Epidermal melanocyte (primary cell): Measurements from ENCODE around the gene INSC.

Source experiments
- DNase-seq: peaks from one replicate; pipeline ENCODE4 v3.0.0; 2011; ENCODE audit warnings: low spot score; ENCODE audit not compliant: insufficient read length

The INSC gene

DNA sequence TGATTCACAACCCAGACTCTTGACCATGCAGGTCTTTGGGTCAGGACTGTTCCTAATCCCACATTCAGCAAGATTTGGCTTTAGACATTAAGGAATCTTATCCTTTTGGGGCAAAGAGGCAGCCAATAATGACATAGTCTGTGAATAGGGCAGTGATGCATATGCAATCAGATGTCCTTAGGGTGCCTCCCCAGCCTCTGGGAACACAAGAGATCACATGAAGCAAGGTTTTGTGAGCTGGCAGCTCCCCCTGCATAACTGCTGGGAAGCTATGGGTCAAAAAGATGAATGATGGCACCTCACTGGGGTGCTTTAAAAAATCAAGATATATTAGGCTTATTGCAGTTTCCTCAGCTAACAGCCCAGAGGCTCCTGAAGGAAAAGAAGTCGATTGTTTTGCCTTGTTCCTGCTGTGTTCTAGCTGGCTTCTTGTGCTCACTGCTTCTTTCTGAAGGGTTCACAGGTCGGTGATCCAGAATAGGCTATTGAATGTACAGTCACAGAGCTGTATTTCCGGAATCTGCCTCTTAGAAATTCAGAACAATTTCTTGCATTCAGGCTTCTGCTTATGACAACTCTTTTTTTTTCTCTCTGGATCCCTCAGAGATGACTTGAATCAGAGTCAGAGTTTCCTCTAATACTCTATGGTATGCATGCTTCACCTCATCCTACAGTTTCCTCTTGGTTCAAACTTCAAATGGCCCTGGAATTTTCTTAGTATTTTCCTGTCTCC, 31.7 kb downstream of the INSC start:
- no peak for DNase-seq

DNA sequence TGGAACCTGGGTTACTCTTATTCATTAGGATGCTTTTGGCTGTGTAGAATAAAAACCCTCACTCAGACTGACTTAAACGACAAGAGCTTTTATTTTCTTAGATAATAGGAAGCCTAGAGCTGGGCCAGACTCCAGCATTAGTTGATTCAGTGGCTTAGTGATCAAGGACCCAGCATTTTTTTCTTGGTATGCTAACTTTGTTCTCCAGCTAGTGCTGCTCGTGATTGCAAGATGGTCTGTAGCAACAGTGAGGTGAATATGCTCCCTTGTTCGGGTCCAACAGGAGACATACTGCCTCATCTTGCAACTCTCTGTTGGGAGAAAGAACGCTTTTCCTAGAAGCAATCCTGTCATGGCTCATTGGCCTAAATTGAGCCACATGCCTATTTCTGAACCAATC, 33.4 kb downstream of the INSC start:
- no peak for DNase-seq

DNA sequence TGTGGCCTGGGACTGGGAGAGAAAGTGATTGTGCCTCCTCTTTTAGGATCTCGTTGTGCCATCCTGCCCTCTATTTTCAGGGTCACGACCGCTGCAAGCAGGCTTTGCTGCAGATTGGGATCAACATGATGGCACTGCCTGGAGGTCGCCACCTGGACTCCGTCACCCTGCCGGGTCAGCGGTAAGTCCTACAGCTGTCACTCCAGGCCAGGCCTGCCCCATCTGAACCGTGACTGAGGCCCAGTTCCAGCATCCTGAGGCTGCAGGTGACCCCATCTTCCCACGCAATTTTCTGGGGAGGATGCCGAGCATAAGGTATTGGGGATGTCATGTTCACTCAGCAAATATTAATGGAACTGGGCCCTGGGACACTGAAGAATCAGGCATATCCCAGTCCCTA, 34.3 kb downstream of the INSC start:
- no peak for DNase-seq

DNA sequence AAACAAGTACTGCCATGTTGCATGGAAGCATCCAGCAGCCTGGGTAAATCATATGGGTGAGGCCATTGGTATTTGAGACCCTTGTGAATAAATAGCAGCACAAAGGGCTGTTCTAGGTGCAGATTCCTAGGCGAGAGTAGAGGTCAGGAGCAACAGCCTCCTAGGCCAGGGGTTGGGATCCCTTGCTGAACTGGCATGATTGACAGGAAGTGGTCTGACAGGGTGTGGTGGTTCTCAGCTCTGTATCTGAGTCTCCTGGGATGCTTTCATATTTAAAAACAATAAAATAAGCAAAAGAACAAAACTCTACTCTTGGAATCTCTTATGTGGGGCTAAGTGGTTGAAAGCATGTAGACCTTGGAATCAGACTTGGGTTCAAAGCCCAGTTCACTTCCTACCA, 35.8 kb downstream of the INSC start:
- no peak for DNase-seq

DNA sequence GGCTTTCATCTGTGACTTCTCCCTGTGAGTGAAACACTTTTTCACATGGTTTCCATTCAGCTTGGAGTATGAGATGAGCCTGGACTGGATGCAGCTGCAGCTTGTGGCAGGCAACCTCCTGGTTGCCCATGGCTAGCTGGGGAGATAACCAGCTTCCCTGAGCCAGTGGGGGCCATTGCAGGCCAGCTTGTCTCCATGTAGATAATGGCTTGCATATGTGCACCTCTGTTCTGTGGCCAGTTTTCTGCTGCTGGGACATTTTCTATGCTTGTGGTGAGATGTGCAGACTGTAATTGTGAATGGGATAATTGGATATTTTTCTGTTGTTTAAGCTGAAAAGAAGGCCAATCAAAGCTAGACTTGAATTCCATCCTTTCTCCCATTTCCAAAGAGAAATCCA, 38.5 kb downstream of the INSC start:
- no peak for DNase-seq

DNA sequence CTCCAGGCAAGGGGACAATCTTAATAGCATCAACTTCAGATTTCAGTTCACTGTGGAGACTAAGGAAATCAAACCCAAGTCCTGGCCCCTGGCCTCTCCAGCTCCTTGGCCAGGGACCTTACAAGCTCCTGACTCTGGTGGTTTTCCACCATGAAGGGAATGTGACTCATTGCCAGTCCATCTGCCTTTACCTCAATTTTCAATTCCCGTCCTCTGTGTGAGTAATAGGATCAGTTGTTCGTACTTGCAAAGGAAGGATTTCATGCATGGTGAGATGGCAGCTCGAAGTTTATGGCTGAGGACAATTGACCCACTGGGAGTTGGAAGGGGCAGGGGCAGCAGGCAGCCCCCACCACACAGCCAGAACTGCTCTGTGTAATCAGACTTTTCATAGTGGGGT, 42.5 kb downstream of the INSC start:
- no peak for DNase-seq

DNA sequence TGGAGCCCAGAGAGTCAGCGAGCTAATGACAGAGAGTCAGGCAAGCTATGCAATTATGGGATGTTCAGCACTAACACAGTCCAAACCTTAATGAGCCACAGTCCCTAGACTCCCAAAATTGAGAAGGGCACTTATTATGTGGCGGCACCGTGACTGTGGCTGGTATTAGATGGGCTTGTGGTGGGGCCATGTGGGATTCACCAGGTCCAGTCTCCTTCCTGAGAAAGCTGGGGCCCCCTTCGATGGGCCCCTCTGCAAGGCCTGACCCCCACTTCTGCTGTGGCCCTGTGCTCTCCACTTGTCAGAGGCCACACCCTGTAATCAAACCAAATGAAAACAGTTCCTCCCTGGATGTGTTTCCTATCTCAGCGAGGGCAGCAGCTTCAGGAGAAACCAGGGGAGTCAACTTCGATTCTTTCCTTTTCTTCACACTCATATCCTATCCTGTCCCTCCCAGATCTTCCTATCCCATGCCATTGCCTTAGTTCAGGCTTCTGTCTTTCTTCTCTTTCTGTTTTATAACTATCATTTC, 42.9 kb downstream of the INSC start:
- DNase-seq, result no peak

DNA sequence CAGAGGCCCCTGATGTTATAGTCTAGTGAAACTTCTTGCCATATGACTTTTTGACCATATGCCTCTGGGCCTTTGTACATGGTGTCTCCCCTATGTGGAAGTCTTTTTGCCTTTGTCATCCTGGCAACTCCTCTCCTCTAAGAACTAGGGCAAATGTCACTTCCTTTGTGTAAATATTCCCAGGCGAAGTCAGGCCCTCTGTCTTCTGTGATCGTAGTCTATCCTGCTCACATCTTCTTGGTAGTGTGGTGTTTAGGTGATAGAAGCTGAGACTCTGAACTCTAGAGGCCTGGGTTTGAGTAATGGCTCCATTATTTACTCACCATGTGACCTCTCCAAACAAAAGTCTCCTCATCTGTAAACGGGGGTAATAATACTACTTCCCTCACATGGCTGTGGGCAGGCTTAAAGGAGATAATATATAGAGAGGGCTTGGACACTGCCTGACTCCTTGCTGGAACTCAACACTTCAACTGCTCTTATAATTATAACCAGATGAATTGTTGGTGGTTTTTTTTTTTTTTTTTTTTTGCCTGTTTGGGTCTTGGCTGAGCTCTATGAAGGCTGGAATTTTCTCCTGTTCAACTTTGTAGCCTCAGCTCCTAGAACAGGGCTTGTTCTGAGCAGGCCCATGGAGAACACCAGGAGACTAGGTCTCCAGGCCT, 43.8 kb downstream of the INSC start:
- peak; percentile 48 for DNase-seq

DNA sequence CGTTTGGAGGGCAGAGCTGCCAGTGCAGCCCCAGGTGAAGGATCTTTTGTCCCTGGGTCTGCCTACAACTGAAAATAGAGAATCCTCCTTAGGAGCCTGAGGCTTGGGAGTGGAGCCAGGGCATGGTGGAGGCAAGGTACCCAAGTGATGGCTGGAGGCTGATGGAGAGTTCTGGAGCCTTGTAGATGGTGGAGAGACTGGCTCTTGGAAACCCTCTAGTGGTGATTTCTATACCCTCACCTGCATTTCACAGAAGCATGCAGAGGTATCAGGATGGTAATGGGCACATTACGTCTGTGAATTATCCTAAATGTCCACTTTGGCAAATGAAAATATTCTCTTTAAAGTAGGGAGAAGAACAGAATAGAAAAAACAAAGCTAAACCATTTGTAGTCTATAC, 44.4 kb downstream of the INSC start:
- DNase-seq, result no peak

DNA sequence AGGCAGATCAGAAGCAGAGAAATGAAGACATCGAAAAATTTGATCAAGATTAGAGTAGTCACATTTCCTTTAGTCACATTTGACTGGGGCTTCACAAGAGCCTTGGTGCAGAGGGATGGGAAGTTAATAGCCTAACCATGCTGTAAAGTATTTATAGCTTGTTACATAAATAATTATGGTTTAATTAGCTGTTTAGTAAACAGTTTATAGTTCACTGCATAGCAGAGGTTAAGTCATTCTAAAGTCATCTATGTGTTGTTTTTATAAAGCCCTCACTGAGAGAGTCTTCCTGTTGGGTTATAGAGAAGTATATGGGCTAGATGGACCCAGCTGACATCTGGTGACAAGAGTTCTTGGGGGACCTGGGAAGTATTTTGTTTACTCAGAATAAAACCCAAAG, 47.1 kb downstream of the INSC start:
- no peak for DNase-seq

DNA sequence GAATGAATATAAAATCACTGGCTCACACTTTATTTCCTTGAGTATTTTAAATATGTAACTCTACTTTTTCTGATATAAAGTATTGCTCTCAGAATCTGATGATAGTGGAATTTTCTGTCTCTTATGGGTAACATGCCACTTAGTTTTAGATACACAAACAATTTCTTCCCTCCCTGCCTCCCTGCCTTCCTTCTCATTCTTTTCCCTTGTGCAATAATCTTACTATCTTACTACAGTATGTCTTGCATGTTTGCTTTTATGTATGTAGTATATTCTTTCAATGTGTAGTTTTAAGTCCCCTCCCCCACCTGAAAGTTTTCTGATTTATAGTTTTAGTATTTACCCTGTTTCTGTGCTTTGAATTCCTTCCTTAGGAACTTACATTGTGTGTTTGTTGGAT, 48.4 kb downstream of the INSC start:
- no peak for DNase-seq

DNA sequence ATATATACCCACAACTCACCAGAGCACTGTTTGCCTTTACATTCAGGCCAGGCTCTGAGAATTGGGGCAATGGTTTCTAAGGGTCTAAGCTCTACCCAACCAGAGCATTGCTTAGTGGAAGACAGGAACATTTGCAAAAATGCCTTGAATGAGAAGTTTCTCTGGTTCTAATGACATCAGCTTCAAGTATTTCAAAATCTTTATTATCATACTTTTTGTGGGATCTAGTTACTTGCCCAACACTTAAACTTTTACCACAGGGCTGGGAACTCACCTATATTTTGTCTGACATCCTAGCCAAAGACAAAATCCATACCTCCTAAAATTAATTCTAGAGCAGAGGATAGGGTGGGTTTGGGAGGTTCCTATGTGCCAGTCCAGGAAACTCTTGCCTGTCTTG, 51.5 kb downstream of the INSC start:
- DNase-seq, result no peak

DNA sequence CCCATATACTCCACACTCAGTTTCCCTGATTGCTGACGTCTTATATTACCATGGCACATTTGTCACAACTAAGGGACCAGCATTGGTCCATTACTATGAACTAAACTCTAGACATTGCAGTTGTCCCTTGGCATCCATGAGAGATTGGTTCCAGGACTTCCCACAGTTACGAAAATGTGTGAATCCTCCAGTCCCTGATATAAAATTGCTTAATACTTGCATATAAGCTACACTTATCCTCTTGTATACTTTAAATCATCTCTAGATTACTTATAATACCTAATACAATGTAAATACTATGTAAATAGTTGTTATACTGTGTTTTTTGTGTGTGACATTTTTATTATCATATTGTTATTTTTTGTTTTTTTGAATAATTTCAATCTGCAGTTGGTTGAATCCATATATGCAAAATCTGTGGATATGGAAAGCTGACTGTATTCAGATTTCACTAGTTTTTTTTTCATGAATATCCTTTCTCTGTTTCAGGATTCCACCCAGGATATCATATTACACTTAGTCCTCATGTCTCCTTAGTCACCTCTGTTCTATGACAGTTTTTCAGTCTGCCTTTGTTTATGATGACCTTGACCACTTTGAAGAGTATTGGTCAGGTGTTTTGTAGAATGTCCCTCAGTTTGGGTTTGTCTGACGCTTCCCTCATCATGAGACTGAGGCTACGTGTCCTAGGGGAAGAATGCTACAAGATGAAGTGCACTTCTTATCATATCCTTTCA, 55.3 kb downstream of the INSC start:
- DNase-seq, result no peak

DNA sequence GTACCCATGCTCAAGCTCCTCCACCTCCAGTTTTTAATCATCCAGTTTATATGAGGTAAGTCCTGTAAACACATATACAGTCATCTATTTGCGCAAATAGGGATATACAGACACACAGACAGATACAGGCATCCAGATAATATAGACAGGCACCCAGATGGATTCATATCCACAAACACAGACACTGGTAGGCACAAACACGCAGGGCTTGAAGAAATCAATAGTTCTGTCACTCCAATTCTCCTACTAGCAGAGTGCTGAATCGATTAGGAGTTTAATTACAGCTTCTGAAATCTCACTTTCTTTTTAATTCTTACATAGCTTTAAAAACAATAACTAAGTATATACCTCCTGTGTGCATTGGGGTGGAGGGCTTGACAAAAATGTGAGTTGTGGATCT, 56.0 kb downstream of the INSC start:
- no peak for DNase-seq

DNA sequence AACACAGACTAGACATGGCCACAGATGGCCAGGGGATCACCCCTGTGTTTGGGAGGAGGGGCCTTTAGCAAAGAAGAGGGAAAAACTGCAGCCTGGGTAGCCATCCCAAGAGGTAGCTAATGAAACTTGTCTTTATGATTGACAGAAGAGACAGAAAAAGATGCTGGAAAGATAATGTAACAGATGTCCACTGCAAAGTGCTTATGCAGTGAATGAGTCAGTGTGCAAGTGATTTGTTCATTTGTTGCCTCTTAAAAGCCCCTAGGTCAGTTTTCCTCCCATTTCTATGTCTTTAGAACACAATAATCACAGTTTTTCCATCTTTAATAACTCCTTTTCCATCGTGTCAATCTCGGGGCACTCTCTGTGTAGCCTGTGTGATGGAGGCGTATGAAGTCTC, 57.2 kb downstream of the INSC start:
- DNase-seq, result no peak

DNA sequence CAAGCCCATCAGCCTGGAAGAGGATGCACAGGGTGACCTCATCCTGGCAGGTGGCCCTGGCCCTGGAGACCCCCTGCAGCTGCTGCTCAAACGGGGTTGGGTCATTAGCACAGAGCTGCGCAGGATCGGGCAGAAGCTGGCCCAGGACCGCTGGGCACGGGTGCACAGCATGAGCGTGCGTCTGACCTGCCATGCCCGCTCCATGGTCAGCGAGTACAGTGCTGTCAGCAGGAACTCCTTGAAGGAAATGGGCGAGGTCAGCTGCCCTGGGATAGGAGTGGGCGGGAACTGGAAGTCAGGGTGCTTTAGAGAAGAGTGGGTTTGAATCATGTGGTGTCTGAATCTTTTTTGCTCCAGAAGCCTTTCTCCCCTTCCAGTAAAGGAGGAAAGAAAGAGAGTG, 61.1 kb downstream of the INSC start:
- DNase-seq, result no peak

DNA sequence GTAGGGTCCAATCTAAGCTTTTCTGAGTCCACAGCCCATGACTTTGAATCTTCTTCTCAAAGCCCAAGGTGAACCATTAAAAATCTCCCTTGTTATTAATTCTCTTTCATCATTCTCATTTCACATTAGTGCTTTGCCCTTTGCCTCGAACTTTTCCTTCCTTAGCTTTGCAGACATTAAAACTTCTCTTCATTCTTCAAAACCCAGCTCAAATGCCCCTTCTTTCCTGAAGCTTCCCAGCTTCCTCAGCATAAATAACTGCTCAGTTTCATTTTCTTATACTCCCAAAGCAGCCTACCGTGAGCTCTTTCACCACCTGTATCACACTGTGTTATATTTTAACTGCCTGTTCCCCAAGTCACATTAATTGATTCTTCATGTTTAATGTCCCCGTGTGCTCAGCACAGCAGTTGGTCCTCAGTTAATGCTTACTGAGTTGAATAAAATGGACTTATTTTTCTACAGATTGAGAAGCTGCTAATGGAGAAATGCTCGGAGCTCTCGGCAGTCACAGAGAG, 62.0 kb downstream of the INSC start:
- DNase-seq, result no peak

DNA sequence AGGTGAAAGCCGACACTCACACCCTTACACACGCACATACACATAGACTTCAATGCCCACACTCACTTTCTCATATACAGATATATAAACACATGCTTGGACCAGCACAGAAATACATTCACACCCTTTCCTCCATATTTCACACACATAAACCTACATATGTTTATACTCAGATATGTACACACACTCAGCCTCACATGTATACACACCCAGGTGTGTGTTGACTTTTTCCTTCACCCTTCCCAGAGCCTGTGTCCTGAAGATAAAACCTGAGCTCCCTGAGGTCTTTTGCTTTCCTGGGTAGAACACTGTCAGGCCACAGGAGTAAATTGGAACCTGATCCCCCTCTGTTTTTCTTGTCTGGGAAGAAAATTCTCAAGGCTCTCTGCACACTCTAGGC, 62.8 kb downstream of the INSC start:
- no peak for DNase-seq

DNA sequence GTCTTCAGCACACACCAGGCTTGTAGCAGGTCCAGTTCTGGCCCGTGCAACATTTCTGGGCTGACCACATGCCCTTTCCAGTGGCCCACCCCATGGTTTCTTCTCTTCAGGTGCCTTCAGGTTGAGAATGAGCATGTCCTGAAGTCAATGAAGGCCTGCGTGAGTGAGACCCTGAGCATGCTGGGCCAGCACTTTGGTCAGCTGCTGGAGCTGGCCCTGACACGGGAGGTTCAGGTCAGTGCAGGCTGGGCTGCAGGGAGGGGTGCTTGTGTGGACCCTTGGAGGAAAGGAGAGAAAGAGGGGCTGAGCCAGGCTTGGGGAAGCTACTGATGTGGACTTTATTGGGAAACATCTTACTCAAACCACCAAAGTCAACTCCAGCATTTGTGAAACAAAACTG, 63.5 kb downstream of the INSC start:
- no peak for DNase-seq

DNA sequence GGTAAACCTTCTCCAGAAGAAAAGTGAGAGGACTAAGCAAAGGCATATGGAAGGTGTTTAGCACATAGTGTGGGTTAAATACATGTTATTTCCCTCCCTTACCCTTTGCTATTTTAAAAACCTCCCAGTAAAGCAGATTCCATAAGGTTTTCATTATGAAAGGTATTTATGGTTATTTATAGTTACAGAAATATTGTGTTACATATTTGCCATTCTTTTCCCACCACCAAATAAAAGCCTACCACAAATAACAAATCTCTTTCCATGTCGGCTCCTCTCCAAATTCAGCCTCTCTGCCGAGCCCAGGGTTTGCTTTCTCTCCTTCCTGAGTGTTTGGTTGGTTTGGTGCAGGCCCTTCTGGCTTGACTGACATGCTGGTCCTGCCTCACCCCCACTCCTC, 64.4 kb downstream of the INSC start:
- no peak for DNase-seq

DNA sequence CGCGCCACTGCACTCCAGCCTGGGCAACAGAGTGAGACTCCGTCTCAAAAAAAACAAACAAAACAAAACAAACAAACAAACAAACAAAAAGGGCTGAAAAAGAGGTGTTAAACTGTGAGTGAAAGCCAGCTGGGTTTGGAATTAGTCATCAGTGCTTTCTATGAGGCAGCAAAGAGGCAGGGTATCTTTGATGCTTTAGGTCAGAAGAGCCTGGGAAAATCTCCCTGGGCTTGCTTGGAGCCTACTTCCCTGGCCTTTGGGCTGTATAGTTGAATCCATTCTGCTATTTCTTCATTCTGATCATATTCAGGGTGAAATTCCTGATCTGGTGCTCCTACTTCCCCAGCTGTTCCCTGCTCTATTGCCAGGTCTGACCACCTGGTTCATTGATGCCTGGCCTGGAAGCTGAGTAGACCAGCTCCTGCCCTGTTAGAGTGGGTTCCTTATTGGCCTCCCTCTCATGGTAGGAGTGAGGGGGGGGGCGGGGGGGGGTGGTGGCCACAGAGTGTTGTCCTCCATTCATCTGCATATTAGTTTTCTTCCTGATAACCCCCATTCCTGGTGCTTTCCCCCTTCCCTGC, 65.6 kb downstream of the INSC start:
- no peak for DNase-seq

DNA sequence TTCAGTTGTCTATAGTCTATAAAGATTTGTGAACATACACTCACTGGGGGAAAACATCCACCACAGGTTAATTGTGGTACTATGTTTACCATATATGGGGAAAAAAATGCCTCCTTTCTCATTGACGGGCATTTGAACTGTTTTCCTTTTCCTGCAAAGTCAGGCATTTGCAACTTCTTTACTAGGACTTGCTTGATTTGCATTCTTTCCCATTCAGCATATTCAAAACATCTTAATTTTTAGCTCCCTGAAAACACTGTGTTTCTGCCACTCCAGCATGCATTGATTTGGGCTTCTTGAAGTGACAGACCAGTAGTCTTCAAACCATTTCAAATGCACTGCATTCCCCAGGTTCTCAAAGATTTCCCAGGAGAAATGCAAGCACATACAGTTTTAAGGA, 67.6 kb downstream of the INSC start:
- DNase-seq, result no peak
